KMS-11 (cell line): Measurements from ENCODE around the gene ARL15.

Experiments used
- H2AFZ ChIP-seq: fragments of 200-600 bp; sonication (generic); 2 replicates; pipeline ENCODE4 v1.6.1; 2016; ENCODE audit warnings: antibody characterized with exemption, mixed run types, low read depth
- H3K27ac ChIP-seq: fragments of 200-600 bp; sonication (generic); 2 replicates; pipeline ENCODE4 v1.6.1; 2016; ENCODE audit warnings: mild to moderate bottlenecking, mixed run types
- H3K27me3 ChIP-seq: fragments of 200-600 bp; sonication (generic); 2 replicates; pipeline ENCODE4 v1.6.1; 2017; ENCODE audit warnings: mild to moderate bottlenecking, low read depth, mixed run types, moderate library complexity; ENCODE audit not compliant: insufficient read depth
- H3K36me3 ChIP-seq: fragments of 200-600 bp; sonication (generic); 2 replicates; pipeline ENCODE4 v1.6.1; 2017; ENCODE audit warnings: mild to moderate bottlenecking, mixed run types; ENCODE audit not compliant: insufficient read depth
- H3K4me1 ChIP-seq: fragments of 200-600 bp; sonication (generic); 2 replicates; pipeline ENCODE4 v1.6.1; 2016; ENCODE audit warnings: mild to moderate bottlenecking, low read depth, mixed run types; ENCODE audit not compliant: poor library complexity, severe bottlenecking
- H3K4me2 ChIP-seq: fragments of 200-600 bp; sonication (generic); 2 replicates; pipeline ENCODE4 v1.7.0; 2016; ENCODE audit warnings: mild to moderate bottlenecking, mixed run types
- H3K4me3 ChIP-seq: fragments of 200-600 bp; sonication (generic); IDR thresholded peaks from 2 replicates; pipeline ENCODE4 v1.6.1; 2017; ENCODE audit warnings: low read depth, low read length, mixed read lengths; ENCODE audit not compliant: insufficient read depth
- H3K79me2 ChIP-seq: fragments of 200-600 bp; sonication (generic); 2 replicates; pipeline ENCODE4 v1.6.1; 2016; ENCODE audit warnings: low read depth, mixed run types; ENCODE audit not compliant: insufficient read depth
- H3K9ac ChIP-seq: fragments of 200-600 bp; sonication (generic); 2 replicates; pipeline ENCODE4 v1.6.1; 2016; ENCODE audit warnings: mild to moderate bottlenecking, mixed run types
- H4K20me1 ChIP-seq: fragments of 200-600 bp; sonication (generic); 2 replicates; pipeline ENCODE4 v1.6.1; 2016; ENCODE audit warnings: mild to moderate bottlenecking, mixed run types; ENCODE audit not compliant: insufficient read depth
- CTCF ChIP-seq: fragments of 200-600 bp; sonication (generic); conservative IDR thresholded peaks from 2 replicates; pipeline ENCODE4 v1.6.1; 2017; ENCODE audit warnings: low read depth, mild to moderate bottlenecking, antibody characterized with exemption, low read length, moderate library complexity, mixed read lengths

Gene ARL15

GRCh38 chr5:54301849-54302248, 8.5 kb downstream of the ARL15 start:
- no peak overlapping the region for H3K27ac ChIP-seq
- peaks cover 13% of the 10 kb centered on the region; the same call in 1 of the 2 replicates for H3K79me2 ChIP-seq
- no peak overlapping the region for H3K9ac ChIP-seq
- no peaks in the 10 kb centered on the region for H3K36me3 ChIP-seq
- H3K27me3 ChIP-seq = no peaks in the 10 kb centered on the region
- H4K20me1 ChIP-seq = no peaks in the 10 kb centered on the region
- H3K4me1 ChIP-seq = peaks cover 4% of the 10 kb centered on the region
- no peak overlapping the region for H3K4me2 ChIP-seq
- H2AFZ ChIP-seq = no peak overlapping the region
- H3K4me3 ChIP-seq = no peak overlapping the region
- TF ChIP-seq CTCF = no peak

- H3K27me3 ChIP-seq = no peaks in the 10 kb centered on the region
- no peak for TF ChIP-seq CTCF
- H4K20me1 ChIP-seq = no peaks in the 10 kb centered on the region
- H3K79me2 ChIP-seq = peaks cover 13% of the 10 kb centered on the region; the same call in 1 of the 2 replicates
- no peak overlapping the region for H3K9ac ChIP-seq
- H3K4me3 ChIP-seq = no peak overlapping the region
- no peak overlapping the region for H3K27ac ChIP-seq
- no peak overlapping the region for H3K4me2 ChIP-seq
- no peaks in the 10 kb centered on the region for H3K36me3 ChIP-seq
- H2AFZ ChIP-seq = no peak overlapping the region
- peaks cover 4% of the 10 kb centered on the region for H3K4me1 ChIP-seq
Measured at GRCh38 chr5:54301220-54301619, 9.2 kb downstream of the ARL15 start.

- Histone ChIP-seq H3K4me2 (no peak overlapping the region), H3K9ac (no peak overlapping the region), H3K27ac (no peak overlapping the region), H3K4me3 (no peak overlapping the region), H2AFZ (no peak overlapping the region), H3K36me3 (no peaks in the 10 kb centered on the region), H3K79me2 (peaks cover 3% of the 10 kb centered on the region; the same call in 1 of the 2 replicates), H4K20me1 (no peaks in the 10 kb centered on the region), H3K4me1 (peaks cover 4% of the 10 kb centered on the region), H3K27me3 (no peaks in the 10 kb centered on the region)
- no peak for TF ChIP-seq CTCF
Measured at GRCh38 chr5:54298947-54299346, 11.4 kb downstream of the ARL15 start.

GRCh38 chr5:54296386-54296785, 14.0 kb downstream of the ARL15 start:
- Histone ChIP-seq H3K79me2 (no peaks in the 10 kb centered on the region; the same call in 1 of the 2 replicates), H3K27ac (no peak overlapping the region), H3K4me1 (no peaks in the 10 kb centered on the region), H3K27me3 (no peaks in the 10 kb centered on the region), H4K20me1 (no peaks in the 10 kb centered on the region), H3K36me3 (no peaks in the 10 kb centered on the region), H2AFZ (no peak overlapping the region), H3K4me2 (no peak overlapping the region), H3K4me3 (no peak overlapping the region), H3K9ac (no peak overlapping the region)
- TF ChIP-seq CTCF = no peak
